NT2/D1 (cell line): Measurements from ENCODE around the gene MSANTD4.

ENCODE experiments used
- SUZ12 ChIP-seq: IDR thresholded peaks from 2 replicates; pipeline ENCODE4 v1.6.1; 2011; ENCODE audit not compliant: insufficient read length, insufficient read depth; ENCODE audit errors: extremely low read depth
- ZNF274 ChIP-seq: IDR thresholded peaks from 2 replicates; pipeline ENCODE4 v1.6.1; 2011; ENCODE audit warnings: mild to moderate bottlenecking, low read depth, low read length

GRCh38 chr11:106032861-106033260 lies 10.8 kb upstream of the MSANTD4 start:
- no peak for TF ChIP-seq SUZ12
- TF ChIP-seq ZNF274 = no peak
